GM12878 (cell line): ENCODE measurements around the gene SLC38A7. TPM values are rescaled to one million over a fixed set of nuclear protein-coding genes. Genes with fewer than 3 reads are reported as not detected.

Experiments used
- ATF7 ChIP-seq: fragments of 450-650 bp; IDR thresholded peaks from 2 replicates; pipeline ENCODE4 v1.6.1; 2016; ENCODE audit warnings: low read depth, mild to moderate bottlenecking
- BCL11A ChIP-seq: IDR thresholded peaks from 2 replicates; pipeline ENCODE4 v1.6.1; 2011; ENCODE audit warnings: low read depth, low read length
- BHLHE40 ChIP-seq, 2 experiments: fragments of 450-650 bp in 1 of 2; IDR thresholded peaks; 2 replicates each; pipeline ENCODE4 v1.6.1; 2011 to 2017; ENCODE audit warnings: low read depth in 2 of 2, borderline replicate concordance in 1 of 2, improper control_type of control experiment in 1 of 2, low read length in 1 of 2, mild to moderate bottlenecking in 1 of 2
- FOXK2 ChIP-seq: fragments of 450-650 bp; IDR thresholded peaks from 2 replicates; pipeline ENCODE4 v1.6.1; 2017; ENCODE audit warnings: mild to moderate bottlenecking, moderate library complexity
- IKZF1 ChIP-seq: fragments of 450-650 bp; conservative IDR thresholded peaks from 2 replicates; pipeline ENCODE4 v1.6.1; 2017; ENCODE audit warnings: antibody characterized with exemption, mild to moderate bottlenecking
- MTA2 ChIP-seq: fragments of 450-650 bp; IDR thresholded peaks from 2 replicates; pipeline ENCODE4 v1.6.1; 2016; ENCODE audit warnings: low read depth, mild to moderate bottlenecking, moderate library complexity
- POLR2A ChIP-seq: IDR thresholded peaks from 2 replicates; pipeline ENCODE4 v1.6.1; 2011; ENCODE audit warnings: low read depth, mild to moderate bottlenecking, low read length
- RAD21 ChIP-seq: IDR thresholded peaks from 2 replicates; pipeline ENCODE4 v1.6.1; 2011; ENCODE audit warnings: mild to moderate bottlenecking, low read depth, low read length, moderate library complexity; ENCODE audit not compliant: insufficient read depth
- RAD51 ChIP-seq: fragments of 450-650 bp; IDR thresholded peaks from 2 replicates; pipeline ENCODE4 v1.6.1; 2016; ENCODE audit warnings: moderate library complexity, mild to moderate bottlenecking, inconsistent platforms
- RFX5 ChIP-seq: IDR thresholded peaks from 2 replicates; pipeline ENCODE4 v1.6.1; 2011; ENCODE audit warnings: low read depth, low read length, improper control_type of control experiment
- SIN3A ChIP-seq: IDR thresholded peaks from 2 replicates; pipeline ENCODE4 v1.6.1; 2012; ENCODE audit warnings: low read depth, low read length, improper control_type of control experiment
- SP1 ChIP-seq: IDR thresholded peaks from one replicate; pipeline ENCODE4 v1.6.1; 2011; ENCODE audit warnings: low read depth, low read length
- STAT1 ChIP-seq: fragments of 450-650 bp; conservative IDR thresholded peaks from 2 replicates; pipeline ENCODE4 v1.6.1; 2014; ENCODE audit warnings: antibody characterized with exemption, mild to moderate bottlenecking
- TARDBP ChIP-seq: IDR thresholded peaks from 2 replicates; pipeline ENCODE4 v1.6.1; 2016; ENCODE audit warnings: borderline replicate concordance
- TCF12 ChIP-seq: IDR thresholded peaks from 2 replicates; pipeline ENCODE4 v1.6.1; 2011; ENCODE audit warnings: low read depth, mild to moderate bottlenecking, low read length
- ZNF384 ChIP-seq: IDR thresholded peaks from 2 replicates; pipeline ENCODE4 v1.6.1; 2012; ENCODE audit warnings: low read depth, mild to moderate bottlenecking, low read length, improper control_type of control experiment, borderline replicate concordance
- polyA plus RNA-seq, 11 experiments: library from polyadenylated mRNA; depleted of rRNA in 4 of 11; unstranded in 6 of 11; stranded (reverse) in 5 of 11; fragments of >200 nt; fragmentation: Nextera tagmentation in 4 of 11; fragmentation: Illumina TruSeq in 1 of 11; extraction: Ambion mirVana in 4 of 11; extraction: Trizol in 1 of 11; gene quantifications; 1 replicate in 1 of 11; 2 replicates in 10 of 11; pipeline versions ENCODE4 v1.2.1 to v1.2.3, GENCODE V29; 2011 to 2016; ENCODE audit warnings: inconsistent platforms in 2 of 11, missing spikeins in 2 of 11, low read depth in 1 of 11
- total RNA-seq, 4 experiments: library from RNA; depleted of rRNA in 3 of 4; stranded (reverse); fragments of >200 nt in 3 of 4; fragmentation: Illumina TruSeq in 1 of 4; extraction: Trizol in 1 of 4; gene quantifications; 2 replicates each; pipeline versions ENCODE4 v1.2.1 to v1.2.3, GENCODE V29; 2013 to 2021
- TF ChIP-seq, protein P1 (sequence below): fragments of 450-650 bp; IDR thresholded peaks from 2 replicates; pipeline ENCODE4 v1.6.1; 2017; ENCODE audit warnings: mild to moderate bottlenecking, moderate library complexity
- TF ChIP-seq, protein P2 (sequence below), 3 experiments: IDR thresholded peaks in 2 of 3; conservative IDR thresholded peaks in 1 of 3; 2 replicates each; pipeline ENCODE4 v1.5.1; 2011; ENCODE audit warnings: low read depth in 3 of 3, low read length in 3 of 3, mild to moderate bottlenecking in 3 of 3, control low read depth in 2 of 3, moderate library complexity in 2 of 3, inconsistent platforms in 1 of 3, mixed read lengths in 1 of 3; ENCODE audit not compliant: control insufficient read depth in 2 of 3, insufficient read depth in 1 of 3; ENCODE audit errors: extremely low read depth in 1 of 3
- TF ChIP-seq, protein P3 (sequence below): IDR thresholded peaks from 2 replicates; pipeline ENCODE4 v1.6.1; 2011; ENCODE audit warnings: borderline replicate concordance, low read depth, mild to moderate bottlenecking, moderate library complexity, low read length; ENCODE audit not compliant: insufficient read depth, poor library complexity, severe bottlenecking
- TF ChIP-seq, protein P4 (sequence below): fragments of 450-650 bp; IDR thresholded peaks from 2 replicates; pipeline ENCODE4 v1.6.1; 2017; ENCODE audit warnings: antibody characterized with exemption, mild to moderate bottlenecking, moderate library complexity

Gene SLC38A7
- total and polyA plus RNA-seq, 10 of the 15 experiments (the other 5 are each of a cell fraction or from before 2014, with no cell fraction given) = 1.4 to 7.8 (median 4.7) TPM

DNA sequence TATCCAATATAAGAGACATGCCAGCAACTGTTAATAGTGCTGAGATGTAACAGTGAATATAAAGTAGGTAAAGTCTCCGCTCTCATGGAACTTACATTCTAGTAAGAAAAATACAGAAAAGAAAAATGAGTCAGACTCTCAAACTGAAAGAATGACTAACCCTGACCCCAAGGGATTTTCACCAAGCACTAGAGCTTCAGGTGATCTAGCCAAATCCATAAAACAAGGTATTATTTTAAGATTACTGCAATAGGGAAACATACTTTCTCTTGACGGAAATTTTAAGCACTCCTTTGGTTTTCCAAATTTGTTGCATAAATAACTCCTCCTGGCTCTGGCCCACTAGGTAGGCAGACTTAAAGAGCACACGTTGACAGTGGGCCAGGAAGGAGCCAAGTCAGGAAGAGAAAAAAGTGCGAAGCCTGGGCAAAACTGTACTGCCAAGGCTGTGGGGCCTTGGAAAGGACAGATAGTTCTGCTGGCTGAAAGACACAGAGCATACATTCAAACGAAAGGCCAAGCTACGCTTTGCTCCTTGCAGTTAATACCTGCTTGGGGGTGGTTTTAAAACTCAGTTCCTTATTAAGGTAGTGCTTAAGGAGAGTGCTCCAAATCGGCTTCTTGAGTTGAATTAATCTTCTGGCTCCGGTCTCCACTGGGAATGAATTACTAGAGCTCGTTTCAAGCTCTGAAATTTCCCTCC lies 48.1 kb upstream of the SLC38A7 start (continued):
- TF ChIP-seq IKZF1 (no peak), BCL11A (no peak), ATF7 (0 out of 2 replicates have a peak, but pooled peaks have one; percentile 38), RFX5 (no peak), TCF12 (no peak), BHLHE40 (IDR thresholded peaks at IDR 0.05; ENCODE audit: borderline replicate concordance in 1 of 2, low read depth in 2 of 2, low read length in 1 of 2) (no peak), FOXK2 (no peak), SIN3A (no peak), RAD21 (no peak), POLR2A (no peak), ZNF384 (no peak), RAD51 (no peak), MTA2 (no peak), STAT1 (no peak), TARDBP (no peak), SP1 (no peak)
- TF ChIP-seq, protein P1, sequence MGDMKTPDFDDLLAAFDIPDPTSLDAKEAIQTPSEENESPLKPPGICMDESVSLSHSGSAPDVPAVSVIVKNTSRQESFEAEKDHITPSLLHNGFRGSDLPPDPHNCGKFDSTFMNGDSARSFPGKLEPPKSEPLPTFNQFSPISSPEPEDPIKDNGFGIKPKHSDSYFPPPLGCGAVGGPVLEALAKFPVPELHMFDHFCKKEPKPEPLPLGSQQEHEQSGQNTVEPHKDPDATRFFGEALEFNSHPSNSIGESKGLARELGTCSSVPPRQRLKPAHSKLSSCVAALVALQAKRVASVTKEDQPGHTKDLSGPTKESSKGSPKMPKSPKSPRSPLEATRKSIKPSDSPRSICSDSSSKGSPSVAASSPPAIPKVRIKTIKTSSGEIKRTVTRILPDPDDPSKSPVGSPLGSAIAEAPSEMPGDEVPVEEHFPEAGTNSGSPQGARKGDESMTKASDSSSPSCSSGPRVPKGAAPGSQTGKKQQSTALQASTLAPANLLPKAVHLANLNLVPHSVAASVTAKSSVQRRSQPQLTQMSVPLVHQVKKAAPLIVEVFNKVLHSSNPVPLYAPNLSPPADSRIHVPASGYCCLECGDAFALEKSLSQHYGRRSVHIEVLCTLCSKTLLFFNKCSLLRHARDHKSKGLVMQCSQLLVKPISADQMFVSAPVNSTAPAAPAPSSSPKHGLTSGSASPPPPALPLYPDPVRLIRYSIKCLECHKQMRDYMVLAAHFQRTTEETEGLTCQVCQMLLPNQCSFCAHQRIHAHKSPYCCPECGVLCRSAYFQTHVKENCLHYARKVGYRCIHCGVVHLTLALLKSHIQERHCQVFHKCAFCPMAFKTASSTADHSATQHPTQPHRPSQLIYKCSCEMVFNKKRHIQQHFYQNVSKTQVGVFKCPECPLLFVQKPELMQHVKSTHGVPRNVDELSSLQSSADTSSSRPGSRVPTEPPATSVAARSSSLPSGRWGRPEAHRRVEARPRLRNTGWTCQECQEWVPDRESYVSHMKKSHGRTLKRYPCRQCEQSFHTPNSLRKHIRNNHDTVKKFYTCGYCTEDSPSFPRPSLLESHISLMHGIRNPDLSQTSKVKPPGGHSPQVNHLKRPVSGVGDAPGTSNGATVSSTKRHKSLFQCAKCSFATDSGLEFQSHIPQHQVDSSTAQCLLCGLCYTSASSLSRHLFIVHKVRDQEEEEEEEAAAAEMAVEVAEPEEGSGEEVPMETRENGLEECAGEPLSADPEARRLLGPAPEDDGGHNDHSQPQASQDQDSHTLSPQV = no peak
- TF ChIP-seq, protein P2, sequence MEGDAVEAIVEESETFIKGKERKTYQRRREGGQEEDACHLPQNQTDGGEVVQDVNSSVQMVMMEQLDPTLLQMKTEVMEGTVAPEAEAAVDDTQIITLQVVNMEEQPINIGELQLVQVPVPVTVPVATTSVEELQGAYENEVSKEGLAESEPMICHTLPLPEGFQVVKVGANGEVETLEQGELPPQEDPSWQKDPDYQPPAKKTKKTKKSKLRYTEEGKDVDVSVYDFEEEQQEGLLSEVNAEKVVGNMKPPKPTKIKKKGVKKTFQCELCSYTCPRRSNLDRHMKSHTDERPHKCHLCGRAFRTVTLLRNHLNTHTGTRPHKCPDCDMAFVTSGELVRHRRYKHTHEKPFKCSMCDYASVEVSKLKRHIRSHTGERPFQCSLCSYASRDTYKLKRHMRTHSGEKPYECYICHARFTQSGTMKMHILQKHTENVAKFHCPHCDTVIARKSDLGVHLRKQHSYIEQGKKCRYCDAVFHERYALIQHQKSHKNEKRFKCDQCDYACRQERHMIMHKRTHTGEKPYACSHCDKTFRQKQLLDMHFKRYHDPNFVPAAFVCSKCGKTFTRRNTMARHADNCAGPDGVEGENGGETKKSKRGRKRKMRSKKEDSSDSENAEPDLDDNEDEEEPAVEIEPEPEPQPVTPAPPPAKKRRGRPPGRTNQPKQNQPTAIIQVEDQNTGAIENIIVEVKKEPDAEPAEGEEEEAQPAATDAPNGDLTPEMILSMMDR (IDR thresholded peaks at IDR 0.05 in 2 of 3, conservative IDR thresholded peaks at IDR 0.05 in 1 of 3; ENCODE audit: control insufficient read depth in 2 of 3, extremely low read depth in 1 of 3, insufficient read depth in 1 of 3, low read depth in 3 of 3, low read length in 3 of 3) = no peak
- TF ChIP-seq, protein P3, sequence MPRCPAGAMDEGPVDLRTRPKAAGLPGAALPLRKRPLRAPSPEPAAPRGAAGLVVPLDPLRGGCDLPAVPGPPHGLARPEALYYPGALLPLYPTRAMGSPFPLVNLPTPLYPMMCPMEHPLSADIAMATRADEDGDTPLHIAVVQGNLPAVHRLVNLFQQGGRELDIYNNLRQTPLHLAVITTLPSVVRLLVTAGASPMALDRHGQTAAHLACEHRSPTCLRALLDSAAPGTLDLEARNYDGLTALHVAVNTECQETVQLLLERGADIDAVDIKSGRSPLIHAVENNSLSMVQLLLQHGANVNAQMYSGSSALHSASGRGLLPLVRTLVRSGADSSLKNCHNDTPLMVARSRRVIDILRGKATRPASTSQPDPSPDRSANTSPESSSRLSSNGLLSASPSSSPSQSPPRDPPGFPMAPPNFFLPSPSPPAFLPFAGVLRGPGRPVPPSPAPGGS = no peak
- TF ChIP-seq, protein P4, sequence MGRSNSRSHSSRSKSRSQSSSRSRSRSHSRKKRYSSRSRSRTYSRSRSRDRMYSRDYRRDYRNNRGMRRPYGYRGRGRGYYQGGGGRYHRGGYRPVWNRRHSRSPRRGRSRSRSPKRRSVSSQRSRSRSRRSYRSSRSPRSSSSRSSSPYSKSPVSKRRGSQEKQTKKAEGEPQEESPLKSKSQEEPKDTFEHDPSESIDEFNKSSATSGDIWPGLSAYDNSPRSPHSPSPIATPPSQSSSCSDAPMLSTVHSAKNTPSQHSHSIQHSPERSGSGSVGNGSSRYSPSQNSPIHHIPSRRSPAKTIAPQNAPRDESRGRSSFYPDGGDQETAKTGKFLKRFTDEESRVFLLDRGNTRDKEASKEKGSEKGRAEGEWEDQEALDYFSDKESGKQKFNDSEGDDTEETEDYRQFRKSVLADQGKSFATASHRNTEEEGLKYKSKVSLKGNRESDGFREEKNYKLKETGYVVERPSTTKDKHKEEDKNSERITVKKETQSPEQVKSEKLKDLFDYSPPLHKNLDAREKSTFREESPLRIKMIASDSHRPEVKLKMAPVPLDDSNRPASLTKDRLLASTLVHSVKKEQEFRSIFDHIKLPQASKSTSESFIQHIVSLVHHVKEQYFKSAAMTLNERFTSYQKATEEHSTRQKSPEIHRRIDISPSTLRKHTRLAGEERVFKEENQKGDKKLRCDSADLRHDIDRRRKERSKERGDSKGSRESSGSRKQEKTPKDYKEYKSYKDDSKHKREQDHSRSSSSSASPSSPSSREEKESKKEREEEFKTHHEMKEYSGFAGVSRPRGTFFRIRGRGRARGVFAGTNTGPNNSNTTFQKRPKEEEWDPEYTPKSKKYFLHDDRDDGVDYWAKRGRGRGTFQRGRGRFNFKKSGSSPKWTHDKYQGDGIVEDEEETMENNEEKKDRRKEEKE = no peak
